ENCODE data around the gene ZNF615. TPM values are rescaled to one million over a fixed set of nuclear protein-coding genes. Genes with fewer than 3 reads are reported as not detected.

The ZNF615 gene
- total and polyA plus RNA-seq, 2 of the 4 experiments (the other 2 are of a cell fraction), result 2.0 to 10.9 TPM

DNA sequence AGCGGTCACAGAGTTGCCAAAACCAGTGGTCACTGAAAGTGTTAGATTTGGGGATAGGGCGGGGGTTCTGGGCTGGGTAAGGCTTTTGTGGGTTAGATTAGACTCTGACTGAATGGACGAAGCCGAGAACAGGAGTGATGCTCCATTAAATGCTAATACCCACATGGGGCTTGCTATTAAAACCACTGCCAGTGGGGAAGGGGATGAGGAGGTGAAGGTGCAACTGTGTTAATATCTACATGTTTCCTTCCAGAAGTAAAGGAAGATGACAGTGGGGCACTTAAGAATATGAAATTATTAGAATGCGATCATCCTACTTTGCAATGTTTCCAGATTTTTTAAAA is 20.7 kb upstream of the ZNF615 start:
- Histone ChIP-seq H3K14ac (replicated peaks; ENCODE audit: low read depth, low read length) (peak overlapping the region; percentile 84), H3K4me2 (ENCODE audit: low read depth, low read length) (peak overlapping the region; percentile 94), H2AFZ (replicated peaks; ENCODE audit: low read length, poor library complexity) (peak overlapping the region; percentile 96), H3K56ac (ENCODE audit: extremely low read depth, insufficient read depth, low read length) (0 out of 2 replicates have a peak overlapping the region, but pooled peaks have one; percentile 55), H3K4ac (ENCODE audit: low read depth, low read length) (peak overlapping the region; percentile 83), H3K9me3 (ENCODE audit: control insufficient read depth, insufficient read depth, low read length) (peaks cover 23% of the 10 kb centered on the region), H4K20me1 (ENCODE audit: insufficient read depth, low read length) (no peaks in the 10 kb centered on the region), H2AK5ac (ENCODE audit: low read depth, low read length) (no peak overlapping the region), H2BK20ac (ENCODE audit: low read depth, low read length) (no peak overlapping the region), H2AK9ac (replicated peaks; ENCODE audit: low read depth, low read length, poor library complexity) (peak overlapping the region; percentile 76), H4K5ac (ENCODE audit: low read depth, low read length) (peak overlapping the region; percentile 39; the same call in 1 of the 2 replicates), H3K9ac (ENCODE audit: low read depth, low read length) (peak overlapping the region; percentile 93), H3K4me3 (ENCODE audit: insufficient read depth, low read depth, low read length) (peak overlapping the region; percentile 88), H2BK5ac (ENCODE audit: low read depth, low read length, poor library complexity, severe bottlenecking) (peak overlapping the region; percentile 88), H2BK15ac (ENCODE audit: low read depth, low read length) (0 out of 3 replicates have a peak overlapping the region, but pooled peaks have one; percentile 3), H3K9me1 (ENCODE audit: insufficient read depth, low read length) (no peaks in the 10 kb centered on the region), H2BK120ac (ENCODE audit: low read depth, low read length) (no peak overlapping the region), H3K36me3 (ENCODE audit: control insufficient read depth, insufficient read depth, low read length) (peaks cover 14% of the 10 kb centered on the region), H4K91ac (ENCODE audit: insufficient read depth, low read depth, low read length) (peak overlapping the region; percentile 41), H3K27ac (ENCODE audit: insufficient read depth, low read length) (peak overlapping the region; percentile 92), H3K23ac (ENCODE audit: low read depth, low read length) (peak overlapping the region; percentile 55; the same call in 1 of the 2 replicates), H4K8ac (ENCODE audit: low read depth in 2 of 2, low read length in 2 of 2) (peak overlapping the region; percentile 30 to 88), H3K27me3 (ENCODE audit: control insufficient read depth, insufficient read depth, low read length) (no peaks in the 10 kb centered on the region), H3K4me1 (ENCODE audit: control insufficient read depth, insufficient read depth, low read length) (peaks cover 4% of the 10 kb centered on the region; the same call in 1 of the 2 replicates), H3K79me1 (ENCODE audit: low read depth in 1 of 2, low read length in 2 of 2) (peaks cover 9 to 19% of the 10 kb centered on the region in 2 experiments), H3K18ac (ENCODE audit: low read depth, low read length) (no peak overlapping the region)
- BruUV-seq (replicated peaks), result no TSS peak
- TF ChIP-seq BHLHE40 (IDR thresholded peaks at IDR 0.05; ENCODE audit: low read depth, low read length) (no peak), RFX5 (IDR thresholded peaks at IDR 0.05; ENCODE audit: low read depth, low read length) (no peak), NFE2L2 (IDR thresholded peaks at IDR 0.05; ENCODE audit: low read depth, low read length) (no peak), RAD21 (IDR thresholded peaks at IDR 0.05; ENCODE audit: low read length) (no peak), RCOR1 (IDR thresholded peaks at IDR 0.05; ENCODE audit: insufficient replicate concordance, low read length) (no peak), POLR2A (IDR thresholded peaks at IDR 0.05; ENCODE audit: low read depth, low read length) (no peak), CHD1 (IDR thresholded peaks at IDR 0.05; ENCODE audit: low read depth, low read length) (no peak), SMC3 (IDR thresholded peaks at IDR 0.05; ENCODE audit: low read depth, low read length) (no peak), MAZ (IDR thresholded peaks at IDR 0.05; ENCODE audit: borderline replicate concordance, low read depth, low read length) (no peak), MXI1 (IDR thresholded peaks at IDR 0.05; ENCODE audit: borderline replicate concordance, low read depth, low read length) (no peak)
- TF ChIP-seq, protein P1, sequence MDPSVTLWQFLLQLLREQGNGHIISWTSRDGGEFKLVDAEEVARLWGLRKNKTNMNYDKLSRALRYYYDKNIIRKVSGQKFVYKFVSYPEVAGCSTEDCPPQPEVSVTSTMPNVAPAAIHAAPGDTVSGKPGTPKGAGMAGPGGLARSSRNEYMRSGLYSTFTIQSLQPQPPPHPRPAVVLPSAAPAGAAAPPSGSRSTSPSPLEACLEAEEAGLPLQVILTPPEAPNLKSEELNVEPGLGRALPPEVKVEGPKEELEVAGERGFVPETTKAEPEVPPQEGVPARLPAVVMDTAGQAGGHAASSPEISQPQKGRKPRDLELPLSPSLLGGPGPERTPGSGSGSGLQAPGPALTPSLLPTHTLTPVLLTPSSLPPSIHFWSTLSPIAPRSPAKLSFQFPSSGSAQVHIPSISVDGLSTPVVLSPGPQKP (IDR thresholded peaks at IDR 0.05; ENCODE audit: borderline replicate concordance, low read depth, low read length), result no peak
- TF ChIP-seq, protein P2, sequence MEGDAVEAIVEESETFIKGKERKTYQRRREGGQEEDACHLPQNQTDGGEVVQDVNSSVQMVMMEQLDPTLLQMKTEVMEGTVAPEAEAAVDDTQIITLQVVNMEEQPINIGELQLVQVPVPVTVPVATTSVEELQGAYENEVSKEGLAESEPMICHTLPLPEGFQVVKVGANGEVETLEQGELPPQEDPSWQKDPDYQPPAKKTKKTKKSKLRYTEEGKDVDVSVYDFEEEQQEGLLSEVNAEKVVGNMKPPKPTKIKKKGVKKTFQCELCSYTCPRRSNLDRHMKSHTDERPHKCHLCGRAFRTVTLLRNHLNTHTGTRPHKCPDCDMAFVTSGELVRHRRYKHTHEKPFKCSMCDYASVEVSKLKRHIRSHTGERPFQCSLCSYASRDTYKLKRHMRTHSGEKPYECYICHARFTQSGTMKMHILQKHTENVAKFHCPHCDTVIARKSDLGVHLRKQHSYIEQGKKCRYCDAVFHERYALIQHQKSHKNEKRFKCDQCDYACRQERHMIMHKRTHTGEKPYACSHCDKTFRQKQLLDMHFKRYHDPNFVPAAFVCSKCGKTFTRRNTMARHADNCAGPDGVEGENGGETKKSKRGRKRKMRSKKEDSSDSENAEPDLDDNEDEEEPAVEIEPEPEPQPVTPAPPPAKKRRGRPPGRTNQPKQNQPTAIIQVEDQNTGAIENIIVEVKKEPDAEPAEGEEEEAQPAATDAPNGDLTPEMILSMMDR (conservative IDR thresholded peaks at IDR 0.05; ENCODE audit: low read depth, low read length), result no peak
- ATAC-seq (ENCODE audit: low read depth) (peak; percentile 40), DNase-seq (no peak)
- intact Hi-C loops (cut with micrococcal nuclease), result no loop called here
- in situ Hi-C loops (cut with MboI; ENCODE audit: low sequenced_read_pairs), result no loop called here
- POLR2A ChIA-PET (ENCODE audit: unreplicated experiment), result interaction anchor here (1.0 kb wide), 1 partner anchor 19 kb away, joined by 3 read pairs; no protein-coding TSS in a partner anchor
- CTCF ChIA-PET, result no interaction called here
- dilution Hi-C loops (cut with HindIII; ENCODE audit: low sequenced_read_pairs, unreplicated experiment), result no loop called here
- no CpG with 5 or more reads among the region's 5 CpGs for WGBS, 2 experiments (ENCODE audit: extremely low coverage in 2 of 2, insufficient read length in 1 of 2)

Measured in IMR-90 (cell line).